Measurements from ENCODE around the gene PAK1. TPM values are rescaled to one million over a fixed set of nuclear protein-coding genes. Genes with fewer than 3 reads are reported as not detected.

The PAK1 gene
- total and polyA plus RNA-seq, 9 of the 15 experiments (the other 6 are each of a cell fraction or from before 2014, with no cell fraction given): 0.52 to 11.7 (median 1.9) TPM

GRCh38 chr11:77424644-77425043 is 49.2 kb downstream of the PAK1 start (continued):
- TF ChIP-seq CREM (IDR thresholded peaks at IDR 0.05; ENCODE audit: low read depth): no peak
- TF ChIP-seq, protein P1, sequence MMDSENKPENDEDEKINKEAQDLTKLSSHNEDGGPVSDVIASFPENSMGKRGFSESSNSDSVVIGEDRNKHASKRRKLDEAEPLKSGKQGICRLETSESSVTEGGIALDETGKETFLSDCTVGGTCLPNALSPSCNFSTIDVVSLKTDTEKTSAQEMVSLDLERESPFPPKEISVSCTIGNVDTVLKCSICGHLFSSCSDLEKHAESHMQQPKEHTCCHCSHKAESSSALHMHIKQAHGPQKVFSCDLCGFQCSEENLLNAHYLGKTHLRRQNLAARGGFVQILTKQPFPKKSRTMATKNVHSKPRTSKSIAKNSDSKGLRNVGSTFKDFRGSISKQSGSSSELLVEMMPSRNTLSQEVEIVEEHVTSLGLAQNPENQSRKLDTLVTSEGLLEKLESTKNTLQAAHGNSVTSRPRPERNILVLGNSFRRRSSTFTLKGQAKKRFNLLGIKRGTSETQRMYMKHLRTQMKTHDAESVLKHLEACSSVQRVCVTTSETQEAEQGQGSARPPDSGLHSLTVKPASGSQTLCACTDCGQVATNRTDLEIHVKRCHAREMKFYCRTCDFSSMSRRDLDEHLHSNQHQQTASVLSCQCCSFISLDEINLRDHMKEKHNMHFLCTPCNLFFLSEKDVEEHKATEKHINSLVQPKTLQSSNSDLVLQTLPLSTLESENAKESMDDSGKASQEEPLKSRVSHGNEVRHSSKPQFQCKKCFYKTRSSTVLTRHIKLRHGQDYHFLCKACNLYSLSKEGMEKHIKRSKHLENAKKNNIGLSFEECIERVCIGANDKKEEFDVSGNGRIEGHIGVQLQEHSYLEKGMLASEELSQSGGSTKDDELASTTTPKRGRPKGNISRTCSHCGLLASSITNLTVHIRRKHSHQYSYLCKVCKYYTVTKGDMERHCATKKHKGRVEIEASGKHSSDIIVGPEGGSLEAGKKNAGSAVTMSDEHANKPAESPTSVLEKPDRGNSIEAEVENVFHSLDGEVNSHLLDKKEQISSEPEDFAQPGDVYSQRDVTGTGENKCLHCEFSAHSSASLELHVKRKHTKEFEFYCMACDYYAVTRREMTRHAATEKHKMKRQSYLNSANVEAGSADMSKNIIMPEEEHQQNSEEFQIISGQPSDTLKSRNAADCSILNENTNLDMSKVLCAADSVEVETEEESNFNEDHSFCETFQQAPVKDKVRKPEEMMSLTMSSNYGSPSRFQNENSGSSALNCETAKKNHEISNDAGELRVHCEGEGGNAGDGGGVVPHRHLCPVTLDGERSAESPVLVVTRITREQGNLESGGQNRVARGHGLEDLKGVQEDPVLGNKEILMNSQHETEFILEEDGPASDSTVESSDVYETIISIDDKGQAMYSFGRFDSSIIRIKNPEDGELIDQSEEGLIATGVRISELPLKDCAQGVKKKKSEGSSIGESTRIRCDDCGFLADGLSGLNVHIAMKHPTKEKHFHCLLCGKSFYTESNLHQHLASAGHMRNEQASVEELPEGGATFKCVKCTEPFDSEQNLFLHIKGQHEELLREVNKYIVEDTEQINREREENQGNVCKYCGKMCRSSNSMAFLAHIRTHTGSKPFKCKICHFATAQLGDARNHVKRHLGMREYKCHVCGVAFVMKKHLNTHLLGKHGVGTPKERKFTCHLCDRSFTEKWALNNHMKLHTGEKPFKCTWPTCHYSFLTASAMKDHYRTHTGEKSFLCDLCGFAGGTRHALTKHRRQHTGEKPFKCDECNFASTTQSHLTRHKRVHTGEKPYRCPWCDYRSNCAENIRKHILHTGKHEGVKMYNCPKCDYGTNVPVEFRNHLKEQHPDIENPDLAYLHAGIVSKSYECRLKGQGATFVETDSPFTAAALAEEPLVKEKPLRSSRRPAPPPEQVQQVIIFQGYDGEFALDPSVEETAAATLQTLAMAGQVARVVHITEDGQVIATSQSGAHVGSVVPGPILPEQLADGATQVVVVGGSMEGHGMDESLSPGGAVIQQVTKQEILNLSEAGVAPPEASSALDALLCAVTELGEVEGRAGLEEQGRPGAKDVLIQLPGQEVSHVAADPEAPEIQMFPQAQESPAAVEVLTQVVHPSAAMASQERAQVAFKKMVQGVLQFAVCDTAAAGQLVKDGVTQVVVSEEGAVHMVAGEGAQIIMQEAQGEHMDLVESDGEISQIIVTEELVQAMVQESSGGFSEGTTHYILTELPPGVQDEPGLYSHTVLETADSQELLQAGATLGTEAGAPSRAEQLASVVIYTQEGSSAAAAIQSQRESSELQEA (IDR thresholded peaks at IDR 0.05; ENCODE audit: low read depth): no peak
- no peak for TF ChIP-seq SMARCC2 (IDR thresholded peaks at IDR 0.05; ENCODE audit: low read depth)
- no peak for TF ChIP-seq ZNF436 (CRISPR knock-in tag; IDR thresholded peaks at IDR 0.05)
- no peak for TF ChIP-seq LCOR (CRISPR knock-in tag; IDR thresholded peaks at IDR 0.05)
- TF ChIP-seq, protein P2, sequence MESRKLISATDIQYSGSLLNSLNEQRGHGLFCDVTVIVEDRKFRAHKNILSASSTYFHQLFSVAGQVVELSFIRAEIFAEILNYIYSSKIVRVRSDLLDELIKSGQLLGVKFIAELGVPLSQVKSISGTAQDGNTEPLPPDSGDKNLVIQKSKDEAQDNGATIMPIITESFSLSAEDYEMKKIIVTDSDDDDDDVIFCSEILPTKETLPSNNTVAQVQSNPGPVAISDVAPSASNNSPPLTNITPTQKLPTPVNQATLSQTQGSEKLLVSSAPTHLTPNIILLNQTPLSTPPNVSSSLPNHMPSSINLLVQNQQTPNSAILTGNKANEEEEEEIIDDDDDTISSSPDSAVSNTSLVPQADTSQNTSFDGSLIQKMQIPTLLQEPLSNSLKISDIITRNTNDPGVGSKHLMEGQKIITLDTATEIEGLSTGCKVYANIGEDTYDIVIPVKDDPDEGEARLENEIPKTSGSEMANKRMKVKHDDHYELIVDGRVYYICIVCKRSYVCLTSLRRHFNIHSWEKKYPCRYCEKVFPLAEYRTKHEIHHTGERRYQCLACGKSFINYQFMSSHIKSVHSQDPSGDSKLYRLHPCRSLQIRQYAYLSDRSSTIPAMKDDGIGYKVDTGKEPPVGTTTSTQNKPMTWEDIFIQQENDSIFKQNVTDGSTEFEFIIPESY (CRISPR knock-in tag; IDR thresholded peaks at IDR 0.05): no peak
- no peak for TF ChIP-seq FOXJ2 (tag; IDR thresholded peaks at IDR 0.05)
- no peak for TF ChIP-seq JUNB (CRISPR knock-in tag; conservative IDR thresholded peaks at IDR 0.05)
- TF ChIP-seq SMARCA5 (IDR thresholded peaks at IDR 0.05): no peak
- TF ChIP-seq KLF10 (CRISPR knock-in tag; IDR thresholded peaks at IDR 0.05): no peak
- TF ChIP-seq ETS2 (tag; IDR thresholded peaks at IDR 0.05; ENCODE audit: borderline replicate concordance, poor library complexity, severe bottlenecking): no peak
- TF ChIP-seq, protein P3, sequence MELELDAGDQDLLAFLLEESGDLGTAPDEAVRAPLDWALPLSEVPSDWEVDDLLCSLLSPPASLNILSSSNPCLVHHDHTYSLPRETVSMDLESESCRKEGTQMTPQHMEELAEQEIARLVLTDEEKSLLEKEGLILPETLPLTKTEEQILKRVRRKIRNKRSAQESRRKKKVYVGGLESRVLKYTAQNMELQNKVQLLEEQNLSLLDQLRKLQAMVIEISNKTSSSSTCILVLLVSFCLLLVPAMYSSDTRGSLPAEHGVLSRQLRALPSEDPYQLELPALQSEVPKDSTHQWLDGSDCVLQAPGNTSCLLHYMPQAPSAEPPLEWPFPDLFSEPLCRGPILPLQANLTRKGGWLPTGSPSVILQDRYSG (tag; conservative IDR thresholded peaks at IDR 0.05; ENCODE audit: low read depth): no peak
- no peak for TF ChIP-seq ADNP (tag; IDR thresholded peaks at IDR 0.05)
- no peak for TF ChIP-seq CHD1 (IDR thresholded peaks at IDR 0.05; ENCODE audit: low read length)
- TF ChIP-seq SNIP1 (IDR thresholded peaks at IDR 0.05; ENCODE audit: low read depth): no peak
- no peak for TF ChIP-seq HIVEP1 (CRISPR knock-in tag; IDR thresholded peaks at IDR 0.05)
- TF ChIP-seq, protein P4, sequence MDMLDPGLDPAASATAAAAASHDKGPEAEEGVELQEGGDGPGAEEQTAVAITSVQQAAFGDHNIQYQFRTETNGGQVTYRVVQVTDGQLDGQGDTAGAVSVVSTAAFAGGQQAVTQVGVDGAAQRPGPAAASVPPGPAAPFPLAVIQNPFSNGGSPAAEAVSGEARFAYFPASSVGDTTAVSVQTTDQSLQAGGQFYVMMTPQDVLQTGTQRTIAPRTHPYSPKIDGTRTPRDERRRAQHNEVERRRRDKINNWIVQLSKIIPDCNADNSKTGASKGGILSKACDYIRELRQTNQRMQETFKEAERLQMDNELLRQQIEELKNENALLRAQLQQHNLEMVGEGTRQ (CRISPR knock-in tag; IDR thresholded peaks at IDR 0.05): no peak
- TF ChIP-seq ZZZ3 (IDR thresholded peaks at IDR 0.05): no peak
- TF ChIP-seq PYGO2 (tag; IDR thresholded peaks at IDR 0.05): no peak
